GM12878 (cell line): ENCODE measurements around the gene GRAMD2B.

Experiments
- ETV6 ChIP-seq, 2 experiments: fragments of 450-650 bp in 1 of 2; IDR thresholded peaks in 1 of 2; conservative IDR thresholded peaks in 1 of 2; 2 replicates each; pipeline ENCODE4 v1.6.1; 2014; ENCODE audit warnings: antibody characterized with exemption in 1 of 2, borderline replicate concordance in 1 of 2, low read depth in 1 of 2, mild to moderate bottlenecking in 1 of 2, moderate library complexity in 1 of 2
- MXI1 ChIP-seq: fragments of 150-350 bp; IDR thresholded peaks from 2 replicates; pipeline ENCODE4 v1.6.1; 2011; ENCODE audit warnings: low read depth, mild to moderate bottlenecking, inconsistent platforms, low read length, improper control_type of control experiment
- MYC ChIP-seq: IDR thresholded peaks from 2 replicates; pipeline ENCODE4 v1.6.1; 2011; ENCODE audit warnings: mild to moderate bottlenecking, low read length, moderate library complexity, inconsistent platforms; ENCODE audit not compliant: insufficient read depth, insufficient replicate concordance, insufficient read length, severe bottlenecking
- POLR2A ChIP-seq: IDR thresholded peaks from 2 replicates; pipeline ENCODE4 v1.6.1; 2011; ENCODE audit warnings: low read depth, mild to moderate bottlenecking, low read length
- SREBF1 ChIP-seq: IDR thresholded peaks from 2 replicates; pipeline ENCODE4 v1.6.1; 2012; ENCODE audit warnings: mild to moderate bottlenecking, low read length
- YY1 ChIP-seq: IDR thresholded peaks from 2 replicates; pipeline ENCODE4 v1.6.1; 2011; ENCODE audit warnings: low read depth, mild to moderate bottlenecking, low read length
- ZBTB33 ChIP-seq: fragments of 450-650 bp; IDR thresholded peaks from 2 replicates; pipeline ENCODE4 v1.6.1; 2017; ENCODE audit warnings: mild to moderate bottlenecking
- TF ChIP-seq, protein P1 (sequence below), 3 experiments: IDR thresholded peaks in 2 of 3; conservative IDR thresholded peaks in 1 of 3; 2 replicates each; pipeline ENCODE4 v1.5.1; 2011; ENCODE audit warnings: low read depth in 3 of 3, low read length in 3 of 3, mild to moderate bottlenecking in 3 of 3, control low read depth in 2 of 3, moderate library complexity in 2 of 3, inconsistent platforms in 1 of 3, mixed read lengths in 1 of 3; ENCODE audit not compliant: control insufficient read depth in 2 of 3, insufficient read depth in 1 of 3; ENCODE audit errors: extremely low read depth in 1 of 3
- TF ChIP-seq, protein P2 (sequence below): IDR thresholded peaks from 2 replicates; pipeline ENCODE4 v1.6.1; 2012; ENCODE audit warnings: low read depth, low read length, improper control_type of control experiment

DNA sequence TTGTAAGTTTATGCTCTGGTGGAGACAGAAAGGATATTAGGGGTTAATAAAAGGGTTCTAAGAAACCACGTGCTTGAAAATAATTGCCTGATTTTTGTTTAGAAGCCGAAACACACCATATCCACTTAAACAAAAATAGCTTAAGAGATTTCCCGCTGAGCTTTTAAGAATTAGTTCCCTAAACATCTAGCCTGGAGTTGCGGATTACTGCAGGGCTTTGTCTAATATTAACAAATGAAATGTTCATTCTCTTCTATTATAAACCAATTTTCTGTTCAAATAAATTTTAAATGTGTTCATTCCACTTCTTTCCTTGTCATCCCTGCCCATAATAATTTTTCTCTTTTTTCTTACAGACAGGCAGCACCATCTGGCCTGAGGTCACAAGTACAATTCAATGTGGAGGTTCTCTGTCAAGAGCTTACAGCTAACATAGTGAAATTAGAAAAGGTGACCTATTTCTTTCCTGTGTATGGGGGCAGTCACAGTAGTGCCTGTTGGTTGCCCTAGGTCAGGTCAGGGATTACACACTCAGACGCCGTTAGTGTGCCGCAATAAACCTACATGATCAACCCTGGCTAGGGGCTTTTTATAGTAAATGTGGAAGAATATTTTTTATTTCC lies 65.3 kb downstream of the GRAMD2B start:
- TF ChIP-seq ZBTB33 = no peak
- TF ChIP-seq ETV6 (conservative IDR thresholded peaks at IDR 0.05 in 1 of 2, IDR thresholded peaks at IDR 0.05 in 1 of 2; ENCODE audit: borderline replicate concordance in 1 of 2, low read depth in 1 of 2) = no peak
- TF ChIP-seq, protein P1, sequence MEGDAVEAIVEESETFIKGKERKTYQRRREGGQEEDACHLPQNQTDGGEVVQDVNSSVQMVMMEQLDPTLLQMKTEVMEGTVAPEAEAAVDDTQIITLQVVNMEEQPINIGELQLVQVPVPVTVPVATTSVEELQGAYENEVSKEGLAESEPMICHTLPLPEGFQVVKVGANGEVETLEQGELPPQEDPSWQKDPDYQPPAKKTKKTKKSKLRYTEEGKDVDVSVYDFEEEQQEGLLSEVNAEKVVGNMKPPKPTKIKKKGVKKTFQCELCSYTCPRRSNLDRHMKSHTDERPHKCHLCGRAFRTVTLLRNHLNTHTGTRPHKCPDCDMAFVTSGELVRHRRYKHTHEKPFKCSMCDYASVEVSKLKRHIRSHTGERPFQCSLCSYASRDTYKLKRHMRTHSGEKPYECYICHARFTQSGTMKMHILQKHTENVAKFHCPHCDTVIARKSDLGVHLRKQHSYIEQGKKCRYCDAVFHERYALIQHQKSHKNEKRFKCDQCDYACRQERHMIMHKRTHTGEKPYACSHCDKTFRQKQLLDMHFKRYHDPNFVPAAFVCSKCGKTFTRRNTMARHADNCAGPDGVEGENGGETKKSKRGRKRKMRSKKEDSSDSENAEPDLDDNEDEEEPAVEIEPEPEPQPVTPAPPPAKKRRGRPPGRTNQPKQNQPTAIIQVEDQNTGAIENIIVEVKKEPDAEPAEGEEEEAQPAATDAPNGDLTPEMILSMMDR (IDR thresholded peaks at IDR 0.05 in 2 of 3, conservative IDR thresholded peaks at IDR 0.05 in 1 of 3; ENCODE audit: control insufficient read depth in 2 of 3, extremely low read depth in 1 of 3, insufficient read depth in 1 of 3, low read depth in 3 of 3, low read length in 3 of 3) = no peak
- TF ChIP-seq YY1 = no peak
- no peak for TF ChIP-seq POLR2A
- no peak for TF ChIP-seq MXI1
- TF ChIP-seq, protein P2, sequence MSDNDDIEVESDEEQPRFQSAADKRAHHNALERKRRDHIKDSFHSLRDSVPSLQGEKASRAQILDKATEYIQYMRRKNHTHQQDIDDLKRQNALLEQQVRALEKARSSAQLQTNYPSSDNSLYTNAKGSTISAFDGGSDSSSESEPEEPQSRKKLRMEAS = no peak
- TF ChIP-seq SREBF1 = no peak
- TF ChIP-seq MYC = no peak
